A549 (cell line): ENCODE measurements around the gene CNTNAP2. TPM values are rescaled to one million over a fixed set of nuclear protein-coding genes. Genes with fewer than 3 reads are reported as not detected.

ENCODE experiments used
- ATAC-seq, 2 experiments: fragments of 200-7000 bp in 1 of 2; fragments of >200 bp in 1 of 2; cut with Nextera tagmentation in 1 of 2; cut with Tn5 transposase in 1 of 2; 3 replicates each; pipeline versions ENCODE4 v1.8.0 to v1.9.1; 2018 to 2020; ENCODE audit warnings: mild to moderate bottlenecking in 1 of 2, moderate library complexity in 1 of 2
- CTCF ChIA-PET: fragments of 300-600 bp; sonication (Branson Sonifier 250); formaldehyde crosslinking; extraction: SDS; loops from one replicate; lab custom pipeline; 2021; ENCODE audit warnings: antibody characterized with exemption, inconsistent platforms; lab: Yijun Ruan, JAX
- POLR2A ChIA-PET: fragments of 350-600 bp; formaldehyde crosslinking; extraction: SDS; loops from one replicate; lab custom pipeline; 2021; ENCODE audit warnings: antibody characterized with exemption, inconsistent platforms; lab: Yijun Ruan, JAX
- DNase-seq, 2 experiments: peaks; one replicate each; pipeline versions ENCODE4 v3.0.0 to v3.0.0-alpha.2; 2011 to 2016; ENCODE audit warnings: low read depth in 1 of 2, low spot score in 1 of 2
- FAIRE-seq: peaks from 2 replicates; lab custom pipeline; 2011; peaks lifted over from hg19 to GRCh38; lab: Jason Lieb, UNC
- H3K27ac ChIP-seq, 2 experiments: fragments of >200 bp; sonication (Bioruptor Twin); formaldehyde crosslinking; 3 replicates each; pipeline ENCODE4 v1.5.1; 2016 to 2017
- H3K4me1 ChIP-seq: fragments of >200 bp; sonication (Bioruptor Twin); formaldehyde crosslinking; 3 replicates; pipeline ENCODE4 v1.6.1; 2016
- H3K4me2 ChIP-seq: fragments of >200 bp; sonication (Bioruptor Twin); formaldehyde crosslinking; 3 replicates; pipeline ENCODE4 v1.6.1; 2016
- H3K4me3 ChIP-seq: fragments of >200 bp; sonication (Bioruptor Twin); formaldehyde crosslinking; 3 replicates; pipeline ENCODE4 v1.5.1; 2016
- H3K9me3 ChIP-seq: fragments of >200 bp; sonication (Bioruptor Twin); formaldehyde crosslinking; 3 replicates; pipeline ENCODE4 v1.6.1; 2016
- CHD4 ChIP-seq: fragments of 200-600 bp; sonication (generic); IDR thresholded peaks from 2 replicates; pipeline ENCODE4 v1.6.1; 2016; ENCODE audit warnings: antibody characterized with exemption, mild to moderate bottlenecking, borderline replicate concordance
- CTCF ChIP-seq: fragments of >200 bp; sonication (Bioruptor Twin); formaldehyde crosslinking; IDR thresholded peaks from 3 replicates; pipeline ENCODE4 v1.5.1; 2016
- FOSL2 ChIP-seq, 2 experiments: fragments of 450-650 bp in 1 of 2; fragments of >200 bp in 1 of 2; sonication (Bioruptor Twin) in 1 of 2; formaldehyde crosslinking; IDR thresholded peaks; 2 replicates each; pipeline versions ENCODE4 v1.5.0 to v1.6.1; 2016 to 2020; ENCODE audit warnings: mild to moderate bottlenecking in 1 of 2, moderate library complexity in 1 of 2
- FOXS1 ChIP-seq: fragments of 250-450 bp; sonication (Bioruptor Pico); IDR thresholded peaks from 2 replicates; pipeline ENCODE4 v1.5.0; 2020; ENCODE audit warnings: mild to moderate bottlenecking, moderate library complexity
- HDAC2 ChIP-seq: fragments of 200-600 bp; sonication (generic); IDR thresholded peaks from 2 replicates; pipeline ENCODE4 v1.6.1; 2016
- HES2 ChIP-seq: fragments of >200 bp; sonication (Bioruptor Twin); formaldehyde crosslinking; IDR thresholded peaks from 2 replicates; pipeline ENCODE4 v1.6.1; 2016
- HEYL ChIP-seq: fragments of 250-450 bp; sonication (Bioruptor Pico); IDR thresholded peaks from 2 replicates; pipeline ENCODE4 v1.8.0; 2021; ENCODE audit warnings: mild to moderate bottlenecking, moderate library complexity
- HOXA7 ChIP-seq: fragments of 250-450 bp; sonication (Bioruptor Pico); IDR thresholded peaks from 2 replicates; pipeline ENCODE4 v1.5.0; 2020; ENCODE audit warnings: mild to moderate bottlenecking, moderate library complexity
- JUN ChIP-seq, 2 experiments: fragments of >200 bp; sonication (Bioruptor Twin); formaldehyde crosslinking; IDR thresholded peaks; 2 replicates in 1 of 2; 3 replicates in 1 of 2; pipeline ENCODE4 v1.6.1; 2016 to 2017
- MAZ ChIP-seq: fragments of 150-350 bp; IDR thresholded peaks from 2 replicates; pipeline ENCODE4 v1.6.1; 2014; ENCODE audit warnings: antibody characterized with exemption, low read depth, low read length, borderline replicate concordance
- MYC ChIP-seq: IDR thresholded peaks from 2 replicates; pipeline ENCODE4 v1.6.1; 2012; ENCODE audit warnings: mild to moderate bottlenecking, inconsistent platforms, low read length, improper control_type of control experiment, borderline replicate concordance
- NFE2L2 ChIP-seq: fragments of 150-350 bp; conservative IDR thresholded peaks from 2 replicates; pipeline ENCODE4 v1.6.1; 2014; ENCODE audit warnings: low read length
- NR3C1 ChIP-seq: fragments of >200 bp; sonication (Bioruptor Twin); formaldehyde crosslinking; IDR thresholded peaks from 3 replicates; pipeline ENCODE4 v1.6.1; 2017
- POLR2AphosphoS2 ChIP-seq: conservative IDR thresholded peaks from 2 replicates; pipeline ENCODE4 v1.6.1; 2012; ENCODE audit warnings: low read length, improper control_type of control experiment, inconsistent platforms
- RCOR1 ChIP-seq: fragments of 150-350 bp; IDR thresholded peaks from 2 replicates; pipeline ENCODE4 v1.6.1; 2014; ENCODE audit warnings: antibody characterized with exemption, low read length, low read depth
- SMC3 ChIP-seq: fragments of >200 bp; sonication (Bioruptor Twin); formaldehyde crosslinking; IDR thresholded peaks from 3 replicates; pipeline ENCODE4 v1.6.1; 2018; ENCODE audit warnings: inconsistent platforms
- SREBF2 ChIP-seq: fragments of 450-650 bp; IDR thresholded peaks from 2 replicates; pipeline ENCODE4 v1.6.1; 2014; ENCODE audit warnings: mild to moderate bottlenecking, moderate library complexity
- ZSCAN20 ChIP-seq: fragments of 250-450 bp; sonication (Bioruptor Pico); IDR thresholded peaks from 2 replicates; pipeline ENCODE4 v1.8.0; 2022; ENCODE audit warnings: mild to moderate bottlenecking, moderate library complexity
- WGBS: methylation state at CpG from one replicate; pipeline ENCODE4 v1.1.6; 2017; ENCODE audit errors: missing lambda C conversion rate; 5-methylcytosine and 5-hydroxymethylcytosine counted together
- polyA plus RNA-seq, 4 experiments: library from polyadenylated mRNA; depleted of rRNA in 3 of 4; stranded (reverse); fragments of >200 nt; fragmentation: RNase III in 1 of 4; extraction: RNeasy Plus Mini Kit Qiagen cat#74134 plus additional on column Dnase treatment in 1 of 4; gene quantifications; 2 replicates in 3 of 4; 3 replicates in 1 of 4; pipeline ENCODE4 v1.2.3, GENCODE V29; 2011 to 2017
- TF ChIP-seq, protein P1 (sequence below): IDR thresholded peaks from 2 replicates; pipeline ENCODE4 v1.6.1; 2012
- TF ChIP-seq, protein P2 (sequence below): fragments of 450-650 bp; IDR thresholded peaks from 2 replicates; pipeline ENCODE4 v1.6.1; 2014; ENCODE audit warnings: antibody characterized with exemption

The CNTNAP2 gene
- polyA plus RNA-seq, 2 of the 4 experiments (the other 2 are of a cell fraction), result 0.05 to 0.13 TPM

GRCh38 chr7:147199868-147200267, 1083.3 kb downstream of the CNTNAP2 start (continued):
- no peak for TF ChIP-seq CTCF
- TF ChIP-seq ZSCAN20 (CRISPR knock-in tag), result no peak

DNA sequence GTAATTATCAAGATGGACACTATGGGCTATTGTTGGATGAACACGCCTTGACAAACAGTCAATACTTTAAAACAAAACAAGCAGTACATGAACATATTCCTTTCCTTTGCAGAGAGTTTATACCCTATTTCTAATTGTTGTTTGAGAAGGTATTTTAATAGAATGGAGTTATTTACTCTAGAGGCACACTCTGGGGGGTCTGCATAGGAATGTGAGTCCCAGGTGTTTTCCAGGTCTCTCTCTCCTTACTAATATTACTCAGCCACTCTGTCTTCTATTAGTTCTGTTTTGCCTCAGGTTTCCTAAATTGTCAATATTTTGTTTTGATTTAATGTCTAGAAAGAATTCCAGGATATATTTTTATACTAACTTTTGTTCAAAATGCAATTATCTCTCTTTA, 1091.4 kb downstream of the CNTNAP2 start:
- POLR2A ChIA-PET, result no interaction called here
- DNase-seq (no peak), FAIRE-seq (no peak), ATAC-seq (no peak)
- Histone ChIP-seq H3K27ac (no peak overlapping the region), H3K4me3 (no peak overlapping the region), H3K4me1 (no peaks in the 10 kb centered on the region), H3K9me3 (no peaks in the 10 kb centered on the region), H3K4me2 (no peak overlapping the region)
- WGBS, result 17% methylated on average over 1 of the region's 1 CpG
- no peak for TF ChIP-seq FOSL2 (IDR thresholded peaks at IDR 0.05)
- no peak for TF ChIP-seq FOSL2 (CRISPR knock-in tag; IDR thresholded peaks at IDR 0.05)
- no peak for TF ChIP-seq SREBF2
- no peak for TF ChIP-seq NR3C1
- no peak for TF ChIP-seq HES2
- TF ChIP-seq CHD4, result no peak
- no peak for TF ChIP-seq MYC
- no peak for TF ChIP-seq RCOR1
- no peak for TF ChIP-seq JUN (IDR thresholded peaks at IDR 0.05)
- TF ChIP-seq ZSCAN20 (CRISPR knock-in tag), result no peak
- TF ChIP-seq FOXS1, result no peak
- no peak for TF ChIP-seq HDAC2
- no peak for TF ChIP-seq SMC3
- TF ChIP-seq POLR2AphosphoS2, result no peak
- no peak for TF ChIP-seq HEYL (CRISPR knock-in tag)
- TF ChIP-seq NFE2L2, result no peak
- TF ChIP-seq MAZ, result no peak
- no peak for TF ChIP-seq HOXA7 (CRISPR knock-in tag)
- TF ChIP-seq, protein P1, sequence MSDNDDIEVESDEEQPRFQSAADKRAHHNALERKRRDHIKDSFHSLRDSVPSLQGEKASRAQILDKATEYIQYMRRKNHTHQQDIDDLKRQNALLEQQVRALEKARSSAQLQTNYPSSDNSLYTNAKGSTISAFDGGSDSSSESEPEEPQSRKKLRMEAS, result no peak
- TF ChIP-seq, all 56 proteins: peak for 0
- CTCF ChIA-PET, result no interaction called here

GRCh38 chr7:147231275-147231674, 1114.7 kb downstream of the CNTNAP2 start:
- no peak for ATAC-seq
- FAIRE-seq, result no peak
- CTCF ChIA-PET, result no interaction called here
- POLR2A ChIA-PET, result no interaction called here
- Histone ChIP-seq H3K4me1 (no peaks in the 10 kb centered on the region), H3K4me2 (no peak overlapping the region), H3K9me3 (peaks cover 4% of the 10 kb centered on the region; the same call in 1 of the 3 replicates), H3K27ac (no peak overlapping the region), H3K4me3 (no peak overlapping the region)
- WGBS, result 11% methylated on average over 2 of the region's 2 CpGs
- no peak for DNase-seq
- no peak for TF ChIP-seq JUN (IDR thresholded peaks at IDR 0.05)
- no peak for TF ChIP-seq FOXS1
- TF ChIP-seq, protein P2, sequence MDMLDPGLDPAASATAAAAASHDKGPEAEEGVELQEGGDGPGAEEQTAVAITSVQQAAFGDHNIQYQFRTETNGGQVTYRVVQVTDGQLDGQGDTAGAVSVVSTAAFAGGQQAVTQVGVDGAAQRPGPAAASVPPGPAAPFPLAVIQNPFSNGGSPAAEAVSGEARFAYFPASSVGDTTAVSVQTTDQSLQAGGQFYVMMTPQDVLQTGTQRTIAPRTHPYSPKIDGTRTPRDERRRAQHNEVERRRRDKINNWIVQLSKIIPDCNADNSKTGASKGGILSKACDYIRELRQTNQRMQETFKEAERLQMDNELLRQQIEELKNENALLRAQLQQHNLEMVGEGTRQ, result 0 out of 2 replicates have a peak, but pooled peaks have one; percentile 31
- no peak for TF ChIP-seq CTCF
- TF ChIP-seq CHD4, result no peak
